NCI-H1436 treated with DMSO at 0.1 percent for 48 hours (cell line): ENCODE data around the gene SORD.

ENCODE experiments used
- DNase-seq: peaks from one replicate; lab custom pipeline; 2025; lab: John Stamatoyannopoulos, UW

The SORD gene

DNA sequence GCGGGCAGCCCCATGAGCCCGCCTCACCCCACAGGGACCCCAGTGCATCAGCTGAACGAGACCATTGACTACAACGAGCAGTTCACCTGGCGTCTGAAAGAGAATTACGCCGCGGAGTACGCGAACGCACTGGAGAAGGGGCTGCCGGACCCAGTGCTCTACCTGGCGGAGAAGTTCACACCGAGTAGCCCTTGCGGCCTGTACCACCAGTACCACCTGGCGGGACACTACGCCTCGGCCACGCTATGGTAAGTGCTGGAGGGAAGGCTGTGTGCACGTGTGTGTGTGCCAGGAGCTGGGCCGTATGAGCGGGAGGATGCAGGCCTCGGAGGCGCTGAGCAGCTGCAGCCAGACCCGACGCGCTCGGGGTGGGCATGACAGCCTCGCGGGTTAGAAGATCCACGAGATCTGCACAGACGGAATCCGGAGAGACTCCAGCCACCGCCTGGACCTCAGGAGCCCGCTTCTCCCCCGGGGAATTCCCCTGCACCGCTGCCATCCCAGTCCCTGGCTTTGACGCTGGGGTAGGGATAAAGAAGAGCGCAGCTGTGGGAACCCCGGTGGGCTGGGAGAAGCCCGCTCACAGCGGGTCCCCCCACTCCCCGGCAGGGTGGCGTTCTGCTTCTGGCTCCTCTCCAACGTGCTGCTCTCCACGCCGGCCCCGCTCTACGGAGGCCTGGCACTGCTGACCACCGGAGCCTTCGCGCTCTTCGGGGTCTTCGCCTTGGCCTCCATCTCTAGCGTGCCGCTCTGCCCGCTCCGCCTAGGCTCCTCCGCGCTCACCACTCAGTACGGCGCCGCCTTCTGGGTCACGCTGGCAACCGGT is 93.7 kb downstream of the SORD start:
- DNase-seq, result no peak

DNA sequence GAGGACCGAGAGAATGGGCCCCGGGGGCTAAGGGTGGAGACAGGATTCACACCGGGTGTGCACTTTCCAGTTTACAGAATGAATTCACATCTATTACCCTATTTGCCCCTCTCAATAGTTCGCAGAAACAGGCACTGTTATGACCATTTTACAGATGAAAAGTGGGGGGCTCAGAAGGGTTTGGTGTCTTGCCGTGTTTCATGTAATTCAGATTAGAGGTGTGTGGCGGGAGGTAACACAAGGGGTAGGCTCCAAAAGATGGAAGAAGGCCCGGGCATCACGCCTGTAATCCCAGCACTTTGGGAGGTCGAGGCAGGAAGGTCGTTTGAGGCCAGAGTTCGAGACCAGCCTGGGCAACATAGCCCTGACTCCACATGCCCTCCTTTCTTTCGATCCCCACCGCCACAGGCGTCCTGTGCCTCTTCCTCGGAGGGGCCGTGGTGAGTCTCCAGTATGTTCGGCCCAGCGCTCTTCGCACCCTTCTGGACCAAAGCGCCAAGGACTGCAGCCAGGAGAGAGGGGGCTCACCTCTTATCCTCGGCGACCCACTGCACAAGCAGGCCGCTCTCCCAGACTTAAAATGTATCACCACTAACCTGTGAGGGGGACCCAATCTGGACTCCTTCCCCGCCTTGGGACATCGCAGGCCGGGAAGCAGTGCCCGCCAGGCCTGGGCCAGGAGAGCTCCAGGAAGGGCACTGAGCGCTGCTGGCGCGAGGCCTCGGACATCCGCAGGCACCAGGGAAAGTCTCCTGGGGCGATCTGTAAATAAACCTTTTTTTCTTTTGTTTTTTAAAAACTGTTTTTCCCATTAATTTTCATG is 94.5 kb downstream of the SORD start:
- no peak for DNase-seq

DNA sequence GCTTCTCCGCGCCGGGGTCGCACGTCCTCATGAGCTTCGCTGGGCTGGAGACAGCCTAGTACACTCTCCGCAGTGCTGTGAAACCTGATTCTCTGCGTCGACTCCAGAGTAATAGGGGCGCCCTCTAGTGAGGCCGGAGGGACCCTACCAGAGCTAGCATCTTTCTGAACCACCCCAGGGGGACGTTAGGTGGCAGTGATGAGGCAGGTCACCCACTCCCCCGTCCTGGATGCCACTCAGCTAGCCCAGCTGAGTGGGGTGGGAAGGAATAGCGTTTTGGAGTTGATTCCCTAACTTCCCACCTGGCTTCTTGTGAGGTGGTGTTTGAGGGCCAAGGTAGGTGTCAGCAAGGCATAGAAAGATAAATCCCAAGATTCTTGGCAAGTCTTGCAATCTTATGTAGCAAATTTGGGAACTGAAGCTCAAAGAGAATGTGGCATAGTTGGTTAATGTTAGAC is 95.2 kb downstream of the SORD start:
- DNase-seq, result peak; percentile 65

DNA sequence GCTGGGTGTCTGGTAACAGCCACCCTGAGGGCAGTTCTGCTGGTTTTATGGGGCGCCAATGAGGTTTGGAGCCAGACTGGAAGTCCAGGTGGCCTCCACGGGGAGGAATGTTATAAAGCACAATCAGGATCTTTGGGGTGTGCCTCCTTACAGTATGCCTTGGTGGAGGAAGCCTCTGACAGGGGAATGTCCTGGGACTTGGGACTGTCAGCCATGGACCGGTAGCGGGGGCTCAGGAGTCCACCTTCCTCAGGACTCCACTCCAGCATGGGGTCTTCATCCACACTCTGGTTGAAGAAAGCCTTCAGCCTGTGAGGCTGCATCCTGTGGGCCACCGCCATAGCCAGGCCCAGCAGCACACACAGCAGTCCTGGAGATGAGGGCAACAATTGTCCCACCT is 96.0 kb downstream of the SORD start:
- no peak for DNase-seq

DNA sequence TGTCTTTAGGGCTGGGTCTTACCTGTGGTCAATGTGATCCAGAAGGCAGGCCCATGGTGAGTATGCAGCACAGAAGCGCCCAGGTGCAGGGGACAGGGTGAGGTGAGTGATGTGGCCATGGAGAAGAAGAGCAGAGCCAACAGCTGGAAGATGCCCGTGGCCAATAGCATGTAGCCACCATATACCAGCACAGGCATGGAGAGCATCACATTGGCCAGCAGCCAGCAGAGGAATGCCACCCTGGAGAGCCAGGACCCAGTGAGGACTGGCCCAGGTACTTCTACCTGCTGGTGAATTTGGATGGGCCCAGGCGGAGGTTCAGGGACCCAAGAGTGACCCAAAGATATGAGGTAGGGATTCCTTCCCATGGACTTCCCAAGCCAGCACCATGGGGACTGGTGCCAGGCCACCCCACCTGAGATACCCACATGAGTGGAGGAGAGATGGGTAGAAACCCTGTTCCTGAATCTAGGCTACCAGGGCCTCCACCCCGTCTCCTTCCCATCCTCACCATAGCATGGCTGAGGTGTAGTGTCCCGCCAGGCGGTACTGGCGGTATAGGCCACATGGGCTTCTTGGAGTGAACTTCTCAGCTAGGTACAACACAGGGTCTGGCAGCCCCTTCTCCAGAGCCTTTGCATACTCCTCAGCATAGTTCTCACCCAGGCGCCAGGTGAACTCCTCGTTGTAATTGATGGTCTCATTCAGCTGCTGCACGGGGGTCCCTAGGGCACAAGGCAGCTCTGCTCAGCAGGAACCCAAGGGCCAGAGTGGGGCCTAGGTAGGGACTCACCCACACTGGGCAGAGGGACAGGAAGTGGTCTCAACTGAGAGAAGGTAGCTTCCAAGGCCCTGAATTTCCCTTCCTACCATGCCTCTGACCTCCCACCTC is 97.3 kb downstream of the SORD start:
- no peak for DNase-seq

DNA sequence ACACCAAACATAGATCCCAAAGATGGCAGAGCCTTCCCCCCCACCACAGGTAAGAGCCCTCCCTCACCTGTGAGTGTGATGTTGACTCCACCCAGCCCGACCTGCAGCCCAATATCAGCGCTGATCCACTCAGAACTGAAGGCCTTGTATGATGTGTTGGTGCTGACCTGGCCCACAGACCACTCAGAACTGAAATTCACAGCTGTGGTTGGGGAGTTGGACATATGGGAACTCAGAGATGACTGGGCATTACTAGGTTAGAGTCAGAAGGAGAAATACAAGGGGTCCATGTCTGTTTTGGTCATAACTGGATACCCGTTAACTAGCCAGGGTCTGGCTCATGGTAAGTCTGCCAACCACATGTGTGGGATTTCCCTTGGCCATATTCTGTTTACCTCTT is 98.0 kb downstream of the SORD start:
- no peak for DNase-seq

DNA sequence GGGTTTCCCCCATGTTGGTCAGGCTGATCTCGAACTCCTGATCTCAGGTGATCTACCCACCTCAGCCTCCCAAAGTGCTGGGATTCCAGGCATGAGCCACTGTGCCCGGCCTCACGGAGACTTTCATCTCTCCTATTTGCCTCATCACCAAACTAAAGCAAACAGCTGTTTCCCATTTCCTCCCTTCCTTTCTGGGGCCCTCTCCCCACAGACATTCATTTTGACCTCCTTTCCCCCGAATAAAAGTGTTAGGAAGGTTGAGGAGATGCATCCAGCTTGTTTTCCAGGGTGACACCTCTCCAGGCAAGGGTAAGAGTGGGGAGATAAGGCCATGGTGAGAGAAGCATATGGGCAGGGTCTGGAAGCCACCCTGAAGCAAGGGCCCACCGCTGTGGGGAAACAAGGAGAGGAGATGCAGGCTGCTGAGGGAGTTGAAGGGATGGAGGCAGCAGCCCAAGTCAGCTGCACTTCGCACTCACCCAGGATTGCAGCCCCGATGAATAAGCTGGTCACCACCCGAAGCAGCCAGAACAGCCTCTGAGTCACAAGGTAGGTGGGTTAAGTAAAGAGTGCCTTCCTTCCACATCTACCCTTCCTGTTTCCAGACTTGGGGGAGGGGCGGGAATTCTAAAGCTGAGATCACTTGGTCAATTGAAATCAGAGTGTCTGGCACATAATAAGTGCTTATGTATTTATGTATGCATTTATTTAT is 98.9 kb downstream of the SORD start:
- no peak for DNase-seq

DNA sequence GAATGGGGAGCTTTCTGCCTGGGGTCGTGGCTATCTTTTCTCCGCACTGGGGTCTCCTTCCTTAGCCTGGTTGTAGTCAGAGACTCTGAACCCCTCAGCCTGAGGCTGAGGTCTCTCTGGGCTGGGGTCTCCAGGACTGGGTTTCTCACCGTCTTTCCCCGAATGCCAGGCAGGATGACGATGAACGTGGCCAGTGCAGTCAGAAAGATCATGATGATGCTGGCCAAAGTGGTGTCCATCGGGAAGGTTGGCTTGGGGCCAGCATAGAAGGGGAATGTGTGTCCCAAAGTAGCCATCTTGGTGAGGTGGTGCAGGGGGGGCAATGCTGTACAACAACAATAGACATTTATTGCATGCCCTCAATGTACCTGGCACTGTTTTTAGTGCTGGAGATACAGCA is 99.7 kb downstream of the SORD start:
- DNase-seq, result no peak

DNA sequence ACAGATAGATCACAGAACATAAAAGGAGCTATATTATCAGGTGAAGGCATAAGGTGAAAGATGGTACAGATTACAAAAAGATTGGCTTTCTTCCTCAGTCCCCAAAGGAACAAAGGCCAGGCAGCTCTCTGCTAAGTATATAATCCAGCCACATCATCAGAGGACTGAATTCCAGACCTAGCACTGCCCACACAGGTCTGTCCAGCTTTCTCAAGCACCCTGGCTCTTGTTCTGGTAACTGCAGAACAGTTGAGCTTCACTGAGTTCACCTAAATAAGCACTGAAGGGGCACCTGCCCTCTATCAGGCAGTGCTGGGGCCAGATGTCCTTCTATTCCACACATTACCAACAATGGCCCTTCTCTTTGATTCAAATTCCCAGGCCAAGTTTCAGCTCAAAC is 100.4 kb downstream of the SORD start:
- DNase-seq, result no peak

DNA sequence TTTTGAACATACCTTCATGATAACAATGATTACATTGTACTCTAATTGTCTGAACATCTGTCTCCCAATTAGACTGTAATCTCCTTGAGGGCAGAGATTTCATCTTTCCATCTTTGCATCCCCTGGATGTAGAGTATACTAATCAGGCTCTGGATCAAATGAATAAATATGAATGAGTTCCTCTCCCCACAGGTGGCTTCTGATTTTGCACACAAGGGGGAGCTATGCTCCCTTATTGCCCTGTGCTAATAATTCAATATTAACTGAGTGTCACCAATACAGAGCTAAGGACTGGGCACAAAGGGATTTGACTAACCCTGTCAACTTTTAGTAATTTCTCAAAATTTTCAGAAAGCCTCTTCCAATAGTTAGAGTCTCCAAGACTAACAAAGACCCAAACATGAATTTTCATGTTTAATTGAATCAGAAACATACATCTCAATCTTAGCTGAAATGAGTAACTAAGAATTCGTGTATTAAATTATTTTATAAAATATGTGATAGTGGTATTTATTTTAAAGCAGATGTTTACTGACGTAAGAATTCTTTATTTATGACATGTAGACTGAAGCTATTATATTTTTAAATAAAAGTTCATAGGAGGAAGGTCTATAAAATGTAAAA is 103.7 kb downstream of the SORD start:
- DNase-seq, result no peak
